GM19328 (cell line): ENCODE measurements around the gene RRP8.
A peak's percentile ranks its signal among the peaks of the same experiment; 100 is the strongest.

Experiments used
- ATAC-seq: cut with Tn5 transposase; IDR thresholded peaks from one replicate; pipeline ENCODE4 v1.9.1; 2021; ENCODE audit warnings: mild to moderate bottlenecking, moderate library complexity; ENCODE audit not compliant: unreplicated experiment

The RRP8 gene

GRCh38 chr11:6633422-6634408 lies 30.3 kb upstream of the RRP8 start:
- ATAC-seq = no peak

DNA sequence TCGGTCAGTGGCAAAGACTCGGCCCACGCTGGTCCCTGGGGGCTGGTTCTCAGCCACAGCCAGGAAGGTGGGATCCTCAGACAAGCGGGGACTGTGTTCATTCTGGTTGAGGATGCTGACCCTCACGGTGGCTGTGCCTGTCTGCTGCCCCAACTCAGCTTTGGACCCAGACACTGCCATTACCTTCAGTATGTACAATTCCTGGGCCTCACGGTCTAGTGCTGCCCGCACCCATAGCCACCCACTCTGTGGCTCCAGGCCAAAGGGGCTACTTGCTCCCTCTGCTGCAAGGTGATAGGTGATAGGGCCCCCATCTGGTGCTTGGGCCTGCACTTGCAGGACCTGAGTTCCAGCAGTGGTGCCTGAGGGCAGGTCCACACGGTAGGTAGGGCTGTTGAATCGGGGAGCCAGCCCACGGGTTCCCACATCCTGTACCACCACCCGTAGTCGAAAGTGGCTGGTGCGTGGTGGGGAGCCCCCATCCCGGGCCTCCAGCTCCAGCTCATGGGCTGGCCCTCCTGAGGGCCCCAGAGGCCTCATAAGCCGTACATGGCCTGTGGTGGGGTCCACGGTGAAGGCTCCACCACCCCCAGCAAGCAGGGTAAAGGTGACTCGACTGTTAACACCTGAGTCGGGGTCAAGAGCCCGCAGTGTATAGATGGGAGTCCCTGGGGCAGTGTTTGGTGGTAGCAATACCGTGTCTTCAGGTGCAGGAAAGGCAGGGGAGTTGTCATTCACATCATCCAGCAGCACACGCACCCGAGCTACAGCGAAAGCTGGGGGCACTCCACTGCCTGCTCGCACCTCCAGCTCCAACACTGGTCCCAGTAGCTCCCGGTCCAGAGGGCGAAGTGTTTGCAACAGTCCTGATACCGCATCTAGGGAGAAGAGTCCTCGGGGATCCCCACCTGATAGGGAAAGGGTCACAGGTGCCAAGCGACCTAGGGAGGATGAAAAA lies 29.0 kb upstream of the RRP8 start:
- no peak for ATAC-seq

GRCh38 chr11:6631361-6631890 lies 28.0 kb upstream of the RRP8 start:
- ATAC-seq = no peak

GRCh38 chr11:6630632-6631291 lies 27.3 kb upstream of the RRP8 start:
- ATAC-seq = no peak

DNA sequence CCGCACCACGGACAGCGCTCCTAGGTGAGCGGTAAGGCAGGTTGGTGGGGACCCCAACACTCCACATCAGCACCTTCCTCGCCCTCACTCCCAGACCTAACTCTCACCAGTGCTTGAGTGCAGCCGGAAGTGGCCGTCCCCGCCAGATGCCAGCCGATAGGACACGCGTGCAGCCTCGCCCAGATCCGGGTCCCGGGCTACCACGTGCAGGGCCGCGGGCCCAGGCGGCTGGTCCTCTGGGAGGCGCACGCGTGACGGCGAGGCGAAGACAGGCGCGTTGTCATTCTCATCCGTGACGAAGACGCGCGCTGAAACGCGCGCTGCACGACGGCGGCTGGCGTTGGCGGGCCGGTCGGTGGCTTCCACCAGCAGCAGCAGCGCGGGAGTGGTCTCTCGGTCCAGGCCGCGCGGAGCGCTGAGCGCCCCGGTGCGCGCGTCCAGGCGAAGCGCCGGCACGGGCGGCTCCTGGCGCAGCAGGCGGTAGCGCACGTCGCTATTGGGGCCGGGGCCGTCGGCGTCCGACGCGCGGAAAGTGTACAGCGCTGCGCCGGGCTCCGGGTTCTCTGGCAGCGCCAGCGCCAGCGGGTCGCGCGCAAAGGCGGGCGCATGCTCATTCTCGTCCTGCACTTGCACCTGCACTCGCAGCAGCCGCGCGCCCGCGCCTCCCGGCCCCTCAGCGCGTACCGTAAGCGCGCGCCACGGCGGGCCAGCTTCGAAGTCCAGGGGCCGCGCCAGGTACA lies 26.6 kb upstream of the RRP8 start:
- no peak for ATAC-seq

GRCh38 chr11:6629573-6629891 lies 26.1 kb upstream of the RRP8 start:
- no peak for ATAC-seq

- ATAC-seq = no peak
Observed at GRCh38 chr11:6628526-6628925, 25.1 kb upstream of the RRP8 start.

- peak; percentile 58 for ATAC-seq
Observed at GRCh38 chr11:6627762-6628241, 24.4 kb upstream of the RRP8 start.

DNA sequence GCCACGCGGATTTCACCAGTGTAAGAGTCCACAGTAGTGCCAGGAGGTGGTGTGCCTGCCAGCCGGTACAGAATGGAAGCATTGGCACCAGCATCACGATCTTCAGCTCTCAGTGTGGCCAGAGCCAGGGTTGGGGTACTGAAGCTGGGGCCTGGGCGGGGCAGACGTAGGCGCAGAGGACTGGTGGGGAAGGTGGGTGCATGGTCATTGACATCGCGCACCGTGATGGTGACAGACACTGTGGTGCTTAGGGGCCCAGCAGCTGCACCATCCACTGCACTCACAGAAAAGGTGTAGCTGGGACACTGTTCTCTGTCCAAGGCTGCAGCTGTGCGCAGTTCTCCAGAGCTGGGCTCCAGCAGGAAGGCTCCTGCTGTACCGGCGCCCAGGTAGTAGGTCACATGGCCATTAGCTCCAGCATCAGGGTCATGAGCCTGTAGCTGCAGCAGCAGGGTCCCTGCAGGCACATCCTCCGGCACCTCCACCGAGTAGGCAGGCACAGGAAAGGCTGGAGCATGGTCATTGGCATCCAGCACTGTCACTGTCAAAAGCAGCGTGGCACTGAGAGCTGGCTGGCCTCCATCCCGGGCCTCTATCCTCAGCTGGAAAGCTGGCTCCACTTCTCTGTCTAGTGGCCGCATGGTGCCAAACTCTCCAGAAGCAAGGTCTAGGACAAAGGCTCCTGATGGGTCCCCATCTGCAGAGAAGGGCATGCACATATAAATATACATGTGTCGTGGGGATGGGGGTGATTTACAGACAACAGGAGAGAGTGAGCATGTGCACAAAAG lies 23.8 kb upstream of the RRP8 start:
- ATAC-seq = no peak

DNA sequence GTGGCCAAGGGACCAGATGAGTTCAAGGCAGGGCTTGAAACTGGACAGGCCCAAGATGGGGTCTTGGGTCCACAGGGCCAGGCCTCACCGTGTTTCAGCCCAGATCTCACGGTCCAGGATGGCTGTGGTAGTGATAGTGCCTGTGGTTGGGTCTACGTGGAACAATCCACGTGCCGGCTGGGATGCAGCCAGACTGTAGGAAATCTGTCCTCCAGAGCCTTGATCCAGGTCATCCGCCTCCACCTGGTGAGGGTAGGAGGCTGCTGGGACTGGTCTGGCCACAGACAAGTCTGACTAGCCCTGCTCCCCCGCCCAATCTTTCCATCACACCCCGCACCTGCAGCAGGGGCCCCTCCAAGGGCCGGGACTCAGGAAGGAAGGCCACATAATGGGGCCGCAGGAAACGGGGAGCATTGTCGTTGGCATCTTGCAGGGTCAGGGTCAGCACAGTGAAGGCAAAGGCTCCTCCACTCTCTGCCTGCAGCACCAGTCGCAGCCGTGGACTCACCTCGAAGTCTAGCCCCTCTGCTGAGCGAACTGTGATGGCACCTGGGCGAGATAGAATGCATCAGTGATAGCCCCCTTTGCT lies 22.5 kb upstream of the RRP8 start:
- no peak for ATAC-seq

- ATAC-seq = no peak
Observed at GRCh38 chr11:6625156-6625831, 21.9 kb upstream of the RRP8 start.

GRCh38 chr11:6623391-6624363 lies 20.3 kb upstream of the RRP8 start:
- ATAC-seq = no peak

- no peak for ATAC-seq
Observed at GRCh38 chr11:6622261-6623171, 19.1 kb upstream of the RRP8 start.

DNA sequence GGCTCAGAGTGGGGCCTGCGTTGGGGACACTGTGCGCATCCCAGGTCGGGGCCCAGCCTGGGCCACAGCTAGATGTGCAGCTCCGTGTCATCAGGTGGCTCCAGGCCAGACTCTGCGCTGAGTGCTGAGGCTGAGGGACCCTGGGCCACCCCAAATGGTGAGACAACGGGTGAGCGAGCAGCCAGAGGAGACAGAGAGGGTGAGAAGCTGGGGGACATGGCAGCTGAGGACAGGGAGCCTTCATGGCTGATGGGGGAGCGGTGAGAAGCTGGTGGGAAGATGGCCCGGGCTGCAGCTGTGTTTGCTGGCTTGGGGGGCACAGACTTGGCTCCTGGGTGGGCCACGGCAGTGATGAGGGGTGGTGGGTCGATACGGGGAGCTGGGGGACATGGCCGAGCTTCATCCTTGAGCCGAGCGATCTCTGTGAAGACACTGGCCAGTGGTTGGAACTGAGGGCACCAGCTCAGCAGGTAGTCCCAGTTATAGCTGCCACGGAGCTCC lies 18.3 kb upstream of the RRP8 start:
- ATAC-seq = no peak

GRCh38 chr11:6620636-6621035 lies 17.2 kb upstream of the RRP8 start:
- no peak for ATAC-seq
